ENCODE measurements around the gene COL18A1.

DNA sequence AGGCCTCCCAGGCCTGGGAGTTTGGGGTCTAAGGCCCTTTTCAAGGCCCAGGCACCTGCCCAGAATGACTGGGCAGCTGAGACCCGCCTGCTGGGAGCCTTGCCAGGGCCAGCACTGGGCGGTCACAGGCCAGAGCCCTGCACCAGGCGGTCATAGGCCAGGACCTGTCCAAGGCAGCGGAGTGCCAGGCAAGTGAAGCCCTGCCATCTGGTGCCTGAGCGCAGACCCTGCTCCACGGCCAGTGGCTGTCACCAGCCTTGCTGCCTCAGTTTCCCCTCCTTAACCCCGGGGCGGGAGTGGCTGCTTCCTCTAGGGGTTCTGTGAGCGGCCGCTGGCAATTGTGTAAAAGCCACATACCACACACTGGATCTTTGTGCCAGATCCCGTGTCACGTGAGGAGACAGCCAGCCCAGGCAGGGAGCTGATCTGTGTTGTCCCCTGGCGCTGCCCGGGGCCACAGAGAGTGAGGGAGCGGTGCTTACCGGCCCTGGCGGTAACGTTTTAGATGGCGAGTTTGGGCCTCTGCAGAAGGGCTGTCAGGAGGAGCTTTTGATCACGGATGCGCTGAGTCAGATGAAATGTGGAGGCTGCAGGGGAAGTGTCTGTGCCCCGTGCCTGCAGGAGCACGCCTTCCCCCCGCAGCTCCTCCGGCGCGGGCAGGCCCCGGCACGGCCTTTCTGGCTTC, 4.6 kb downstream of the COL18A1 start:
- TF ChIP-seq, protein P1, sequence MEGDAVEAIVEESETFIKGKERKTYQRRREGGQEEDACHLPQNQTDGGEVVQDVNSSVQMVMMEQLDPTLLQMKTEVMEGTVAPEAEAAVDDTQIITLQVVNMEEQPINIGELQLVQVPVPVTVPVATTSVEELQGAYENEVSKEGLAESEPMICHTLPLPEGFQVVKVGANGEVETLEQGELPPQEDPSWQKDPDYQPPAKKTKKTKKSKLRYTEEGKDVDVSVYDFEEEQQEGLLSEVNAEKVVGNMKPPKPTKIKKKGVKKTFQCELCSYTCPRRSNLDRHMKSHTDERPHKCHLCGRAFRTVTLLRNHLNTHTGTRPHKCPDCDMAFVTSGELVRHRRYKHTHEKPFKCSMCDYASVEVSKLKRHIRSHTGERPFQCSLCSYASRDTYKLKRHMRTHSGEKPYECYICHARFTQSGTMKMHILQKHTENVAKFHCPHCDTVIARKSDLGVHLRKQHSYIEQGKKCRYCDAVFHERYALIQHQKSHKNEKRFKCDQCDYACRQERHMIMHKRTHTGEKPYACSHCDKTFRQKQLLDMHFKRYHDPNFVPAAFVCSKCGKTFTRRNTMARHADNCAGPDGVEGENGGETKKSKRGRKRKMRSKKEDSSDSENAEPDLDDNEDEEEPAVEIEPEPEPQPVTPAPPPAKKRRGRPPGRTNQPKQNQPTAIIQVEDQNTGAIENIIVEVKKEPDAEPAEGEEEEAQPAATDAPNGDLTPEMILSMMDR (optimal IDR thresholded peaks at IDR 0.05 in 1 of 3, IDR thresholded peaks at IDR 0.05 in 1 of 3, conservative IDR thresholded peaks at IDR 0.05 in 1 of 3; ENCODE audit: extremely low read depth in 1 of 3, insufficient read depth in 2 of 3, low read length in 3 of 3): no peak
- TF ChIP-seq EZH2 (IDR thresholded peaks at IDR 0.05; ENCODE audit: low read length): no peak

Data from keratinocyte (primary cell).